Esophagus squamous epithelium (tissue), 4 donors: ENCODE data around the gene DKK3.

Experiments
- POLR2A ChIP-seq, 4 donors: fragments of 450-650 bp; IDR thresholded peaks; one replicate each; pipeline ENCODE4 v1.6.1; 2017; ENCODE audit warnings: antibody characterized with exemption in 4 of 4, mild to moderate bottlenecking in 4 of 4, moderate library complexity in 3 of 4
- TF ChIP-seq, protein P1 (sequence below), 6 experiments: fragments of 450-650 bp in 4 of 6; fragments of 200-600 bp in 2 of 6; sonication (generic) in 2 of 6; IDR thresholded peaks; one replicate each; pipeline ENCODE4 v1.5.1; 2016 to 2019; ENCODE audit warnings: antibody characterized with exemption in 6 of 6, mild to moderate bottlenecking in 4 of 6, moderate library complexity in 4 of 6

DNA sequence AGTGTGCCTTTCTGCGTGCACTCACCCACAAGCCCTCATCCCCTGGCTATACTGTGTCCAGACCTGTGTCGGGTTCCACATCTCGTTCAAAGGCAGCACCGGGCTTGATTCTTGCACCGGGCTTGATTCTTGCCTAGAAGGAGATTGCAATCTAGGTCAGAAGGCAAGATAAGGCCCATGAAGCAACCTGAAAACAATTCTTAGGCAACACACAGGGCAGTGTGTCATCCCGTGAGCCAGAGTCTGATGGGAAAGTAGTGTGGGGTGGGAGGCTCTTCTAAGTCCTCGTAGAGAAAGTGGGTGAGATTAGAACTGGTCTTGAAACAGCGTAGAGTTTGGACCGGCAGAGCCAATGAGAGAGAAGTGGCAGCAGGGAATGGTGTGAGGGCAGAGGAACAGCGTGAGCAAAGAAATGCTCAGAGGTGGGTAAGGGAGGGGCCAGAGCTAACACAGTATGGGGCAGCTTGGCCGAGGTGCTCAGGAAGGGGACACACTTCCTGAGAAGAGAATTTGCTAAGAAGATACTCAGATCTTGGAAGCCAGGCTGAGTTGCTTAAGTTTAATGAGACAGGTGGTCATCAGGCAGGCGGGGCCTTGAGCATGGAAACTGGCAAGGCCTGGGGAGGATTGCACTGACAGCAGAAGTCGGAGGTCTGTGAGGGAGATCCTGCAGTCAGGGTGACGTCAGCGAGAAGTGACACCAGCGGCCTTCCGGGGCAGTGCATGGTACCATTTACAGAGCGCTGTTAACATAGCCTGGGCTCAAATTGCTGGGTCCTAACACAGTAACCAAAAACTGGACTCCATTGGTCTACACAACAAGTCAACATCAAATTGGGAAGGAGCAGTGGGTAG is 40.7 kb upstream of the DKK3 start:
- TF ChIP-seq, protein P1, sequence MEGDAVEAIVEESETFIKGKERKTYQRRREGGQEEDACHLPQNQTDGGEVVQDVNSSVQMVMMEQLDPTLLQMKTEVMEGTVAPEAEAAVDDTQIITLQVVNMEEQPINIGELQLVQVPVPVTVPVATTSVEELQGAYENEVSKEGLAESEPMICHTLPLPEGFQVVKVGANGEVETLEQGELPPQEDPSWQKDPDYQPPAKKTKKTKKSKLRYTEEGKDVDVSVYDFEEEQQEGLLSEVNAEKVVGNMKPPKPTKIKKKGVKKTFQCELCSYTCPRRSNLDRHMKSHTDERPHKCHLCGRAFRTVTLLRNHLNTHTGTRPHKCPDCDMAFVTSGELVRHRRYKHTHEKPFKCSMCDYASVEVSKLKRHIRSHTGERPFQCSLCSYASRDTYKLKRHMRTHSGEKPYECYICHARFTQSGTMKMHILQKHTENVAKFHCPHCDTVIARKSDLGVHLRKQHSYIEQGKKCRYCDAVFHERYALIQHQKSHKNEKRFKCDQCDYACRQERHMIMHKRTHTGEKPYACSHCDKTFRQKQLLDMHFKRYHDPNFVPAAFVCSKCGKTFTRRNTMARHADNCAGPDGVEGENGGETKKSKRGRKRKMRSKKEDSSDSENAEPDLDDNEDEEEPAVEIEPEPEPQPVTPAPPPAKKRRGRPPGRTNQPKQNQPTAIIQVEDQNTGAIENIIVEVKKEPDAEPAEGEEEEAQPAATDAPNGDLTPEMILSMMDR (IDR thresholded peaks at IDR 0.05), result no peak
- TF ChIP-seq POLR2A (IDR thresholded peaks at IDR 0.05), result no peak
